SKM-1 treated with dmso at 0.1 percent for 144 hours (cell line): Measurements from ENCODE around the gene SLC4A5.
A peak's percentile ranks its signal among the peaks of the same experiment; 100 is the strongest.

Source experiments
- DNase-seq: peaks from one replicate; lab custom pipeline; 2025; ENCODE audit not compliant: unreplicated experiment; lab: John Stamatoyannopoulos, UW

SLC4A5 gene

GRCh38 chr2:74278694-74279093 is 64.5 kb downstream of the SLC4A5 start:
- DNase-seq: no peak

GRCh38 chr2:74278176-74278575 is 65.0 kb downstream of the SLC4A5 start:
- no peak for DNase-seq

DNA sequence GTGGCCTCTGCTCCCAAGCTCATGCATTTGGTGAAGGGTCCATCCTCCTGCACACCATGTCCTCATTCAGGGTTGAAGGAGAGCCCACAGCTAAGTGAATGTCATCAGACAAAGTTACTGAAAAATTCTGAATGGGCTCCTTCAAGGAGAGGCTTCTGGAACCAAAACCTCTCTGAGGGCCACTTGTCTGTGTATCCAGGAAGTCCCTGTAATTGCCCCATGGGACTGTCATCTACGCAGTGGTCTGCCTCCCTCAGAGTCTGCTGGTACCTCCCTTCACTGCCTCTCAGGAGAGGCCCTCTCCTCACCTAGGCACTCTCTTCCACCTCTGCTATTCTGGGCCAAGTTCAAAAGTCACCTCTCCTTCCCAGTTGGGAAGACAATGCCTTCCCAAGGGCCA is 68.0 kb downstream of the SLC4A5 start:
- DNase-seq: no peak

DNA sequence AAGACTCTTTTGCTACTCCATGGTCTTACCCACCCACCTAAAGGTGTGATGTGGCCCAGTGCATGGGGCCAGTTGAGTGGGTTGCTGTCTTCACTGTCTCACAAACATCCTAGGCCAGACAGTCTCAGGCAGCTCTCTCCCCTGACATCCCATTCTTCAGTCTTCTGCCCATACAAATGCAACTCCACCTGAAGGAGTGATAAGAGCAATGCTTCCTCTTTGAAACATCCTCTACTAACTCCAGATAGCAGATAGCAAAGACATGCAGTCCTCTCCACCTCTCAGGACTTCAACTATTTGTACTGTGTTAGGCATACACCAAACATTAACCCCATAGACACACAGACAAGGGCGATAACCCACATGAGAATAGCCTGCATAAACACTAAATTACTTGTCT is 73.5 kb downstream of the SLC4A5 start:
- DNase-seq: no peak

- no peak for DNase-seq
Measured at GRCh38 chr2:74267068-74267467, 76.1 kb downstream of the SLC4A5 start.

GRCh38 chr2:74264281-74264680 is 78.9 kb downstream of the SLC4A5 start:
- no peak for DNase-seq

DNA sequence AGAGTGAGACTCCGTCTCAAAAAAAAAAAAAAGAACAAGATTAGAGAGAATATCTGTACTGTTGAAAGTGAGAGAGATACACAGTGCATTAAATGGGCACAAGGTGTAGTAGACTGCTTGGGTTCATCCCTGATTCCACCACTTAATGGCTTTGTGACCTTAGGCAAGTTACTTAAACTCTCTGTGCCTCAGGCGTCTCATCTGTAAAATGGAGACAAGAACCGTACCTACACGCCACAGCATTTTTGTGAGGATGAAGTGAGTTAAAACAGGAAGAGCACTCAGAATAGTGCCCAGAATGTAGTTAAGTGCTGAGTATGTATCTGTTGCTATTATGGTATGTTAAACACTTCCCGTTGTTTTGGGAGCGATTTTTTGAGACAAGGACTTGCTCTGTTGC is 80.5 kb downstream of the SLC4A5 start:
- DNase-seq: no peak

DNA sequence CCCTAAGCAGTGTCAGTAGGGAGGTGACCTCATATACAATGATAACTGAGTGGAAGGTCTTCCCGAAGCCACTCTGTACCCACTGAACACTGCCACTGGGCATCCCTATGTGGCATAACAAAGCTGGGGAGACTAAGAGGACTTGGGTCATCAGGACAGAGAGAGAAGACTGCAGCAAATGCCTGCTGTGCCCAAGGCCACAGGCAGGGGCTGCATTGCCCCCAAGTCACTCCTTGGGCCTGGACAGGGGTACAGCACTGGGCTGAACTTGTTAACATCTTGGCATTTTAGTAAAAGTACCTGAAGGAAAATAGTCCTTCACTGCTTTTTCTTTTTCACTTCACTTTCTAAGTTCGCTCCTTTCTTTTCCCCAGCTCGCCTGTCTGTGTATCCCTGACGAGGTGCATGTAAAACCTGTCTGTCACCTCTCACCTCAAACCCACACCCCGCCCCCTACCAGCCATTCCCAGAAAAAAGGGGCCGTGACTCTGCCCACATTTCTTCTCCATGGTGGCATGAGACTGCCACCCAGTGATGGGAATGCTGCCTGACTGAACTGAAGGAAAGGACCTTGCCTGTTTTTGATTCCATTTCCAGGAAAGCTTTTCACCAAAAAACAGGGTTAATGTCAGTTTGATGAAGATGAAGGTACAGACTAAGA is 81.9 kb downstream of the SLC4A5 start:
- peak; percentile 40 for DNase-seq

DNA sequence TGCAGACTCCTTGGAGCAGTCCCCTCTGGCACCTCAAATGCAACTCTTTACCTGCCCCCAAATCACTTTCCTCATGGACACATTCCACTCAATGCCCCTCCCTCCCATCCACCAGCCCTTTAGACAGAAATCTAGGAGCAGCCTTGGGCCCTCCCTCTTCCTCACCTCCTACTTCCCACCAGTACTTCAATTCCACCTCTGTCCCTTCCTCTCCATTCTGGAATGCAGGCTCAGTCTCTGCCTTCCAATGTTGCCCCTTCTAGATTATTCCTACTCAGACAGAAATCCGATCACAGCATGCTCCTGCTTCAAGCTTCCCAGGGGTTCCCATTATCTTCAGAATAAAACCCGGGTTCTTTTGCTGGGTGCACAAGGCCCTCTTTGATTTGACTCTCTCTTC is 82.7 kb downstream of the SLC4A5 start:
- no peak for DNase-seq

GRCh38 chr2:74259733-74260132 is 83.5 kb downstream of the SLC4A5 start:
- DNase-seq: no peak

GRCh38 chr2:74259191-74259590 is 84.0 kb downstream of the SLC4A5 start:
- DNase-seq: no peak

DNA sequence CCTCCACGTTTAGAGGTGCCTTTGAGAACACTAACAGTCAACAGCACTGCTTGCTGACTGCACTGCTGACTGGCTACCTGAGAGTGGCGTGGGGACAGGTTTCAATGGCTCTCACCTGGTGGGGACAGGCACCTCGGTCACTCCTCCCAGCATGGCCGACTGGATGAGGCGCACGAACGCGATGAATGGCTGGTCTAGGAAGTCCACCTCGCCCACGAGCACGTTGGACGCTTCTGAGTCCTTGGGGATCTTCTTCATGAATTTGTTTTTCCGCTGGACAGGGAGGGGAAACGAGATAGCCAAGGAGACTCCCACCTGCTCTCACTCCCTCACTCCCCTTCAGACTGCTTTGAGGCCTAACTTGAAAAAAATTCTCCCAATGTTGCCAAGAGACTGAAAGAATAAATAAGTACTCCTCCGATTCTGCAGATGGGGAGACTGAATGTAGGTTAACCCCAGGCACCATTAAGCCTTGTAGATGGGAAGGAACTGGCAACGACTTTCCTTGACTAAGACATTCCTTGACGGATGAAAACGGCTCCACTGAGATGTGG is 87.5 kb downstream of the SLC4A5 start:
- DNase-seq: no peak

DNA sequence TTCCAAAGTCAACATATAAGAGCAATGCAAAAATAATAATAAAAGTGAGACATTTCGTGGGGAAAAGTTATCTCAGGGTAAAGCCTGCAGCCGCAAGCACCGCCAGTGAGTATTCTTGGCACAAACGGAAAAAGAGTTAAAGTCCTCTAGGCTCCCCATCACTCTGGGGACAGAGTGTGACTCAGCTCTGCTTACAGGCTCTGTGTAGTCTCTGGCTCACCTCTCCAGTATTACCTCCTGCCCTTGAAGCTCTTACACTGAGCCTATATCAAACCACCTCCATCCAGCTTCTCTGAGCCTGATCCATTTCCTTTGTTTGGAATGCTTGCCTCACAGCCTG is 89.3 kb downstream of the SLC4A5 start:
- no peak for DNase-seq

DNA sequence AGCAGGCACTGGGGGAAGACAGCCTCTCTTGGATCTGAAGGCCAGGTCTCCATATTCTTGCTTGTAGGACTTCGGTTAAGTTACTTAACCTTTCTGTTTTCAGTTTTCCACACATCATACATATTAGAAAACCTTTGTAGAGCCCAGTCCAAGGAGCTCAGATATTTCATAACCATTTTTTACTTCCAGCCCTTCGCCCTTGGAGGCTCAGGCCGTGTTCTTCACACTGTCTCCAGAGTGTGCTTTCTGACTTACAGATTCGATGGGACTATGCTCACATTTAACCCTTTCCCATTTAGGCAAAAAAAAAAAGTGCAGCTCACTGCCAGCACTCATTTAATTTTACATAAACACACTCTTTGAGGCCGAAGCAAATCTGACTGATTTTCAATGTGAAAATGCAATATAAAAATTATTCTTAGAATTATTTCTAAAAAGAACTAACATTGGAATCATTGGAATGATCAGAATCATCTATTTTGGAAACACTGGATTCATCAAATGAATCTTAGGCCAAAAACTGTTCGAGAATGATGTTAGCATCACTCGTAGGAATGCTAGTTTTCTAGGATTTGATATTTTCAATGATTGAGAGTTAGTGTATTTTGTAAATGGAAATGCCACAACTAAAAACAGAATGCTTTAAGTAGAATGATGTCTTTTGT is 89.8 kb downstream of the SLC4A5 start:
- no peak for DNase-seq

DNA sequence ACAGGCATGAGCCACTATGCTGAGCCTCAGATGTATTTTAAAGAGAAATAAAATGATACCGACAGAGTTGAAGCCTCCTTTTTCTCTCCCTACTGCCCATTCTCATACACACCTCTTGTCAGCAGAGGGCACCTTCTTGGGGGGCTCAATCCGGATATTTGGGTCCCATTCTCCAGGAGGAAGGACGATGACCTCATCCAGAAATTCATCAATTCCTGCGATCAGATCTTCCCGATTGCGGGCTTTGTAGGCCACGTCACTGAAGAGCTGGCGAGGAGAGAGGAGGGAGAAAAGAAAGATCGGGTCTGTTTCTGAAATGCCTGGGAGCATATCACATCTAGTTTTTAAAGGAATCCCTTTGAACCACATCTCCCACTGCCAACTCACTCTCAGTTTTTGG is 90.4 kb downstream of the SLC4A5 start:
- DNase-seq: no peak

DNA sequence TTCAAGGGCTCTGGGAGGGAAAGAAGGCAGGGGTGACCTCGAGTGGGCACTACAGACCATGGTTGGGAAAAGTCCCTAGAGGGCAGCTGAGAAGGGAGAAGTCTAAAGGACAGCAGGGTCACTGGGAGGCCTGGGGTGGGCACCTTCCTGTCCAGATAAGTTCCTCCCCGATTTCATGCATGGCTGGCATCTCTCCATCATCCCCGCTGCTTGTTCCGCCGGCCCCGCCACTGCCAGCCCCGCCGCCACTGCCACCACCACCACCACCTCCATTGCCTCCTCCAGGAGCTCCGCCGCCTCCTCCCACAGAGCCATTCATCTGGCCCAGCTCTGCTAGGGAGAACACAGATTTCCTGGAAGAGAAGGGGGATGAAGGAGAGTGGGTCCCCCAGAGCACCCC is 91.2 kb downstream of the SLC4A5 start:
- DNase-seq: no peak

GRCh38 chr2:74250189-74250631 is 93.0 kb downstream of the SLC4A5 start:
- peak; percentile 11 for DNase-seq

GRCh38 chr2:74249406-74250122 is 93.7 kb downstream of the SLC4A5 start:
- no peak for DNase-seq

DNA sequence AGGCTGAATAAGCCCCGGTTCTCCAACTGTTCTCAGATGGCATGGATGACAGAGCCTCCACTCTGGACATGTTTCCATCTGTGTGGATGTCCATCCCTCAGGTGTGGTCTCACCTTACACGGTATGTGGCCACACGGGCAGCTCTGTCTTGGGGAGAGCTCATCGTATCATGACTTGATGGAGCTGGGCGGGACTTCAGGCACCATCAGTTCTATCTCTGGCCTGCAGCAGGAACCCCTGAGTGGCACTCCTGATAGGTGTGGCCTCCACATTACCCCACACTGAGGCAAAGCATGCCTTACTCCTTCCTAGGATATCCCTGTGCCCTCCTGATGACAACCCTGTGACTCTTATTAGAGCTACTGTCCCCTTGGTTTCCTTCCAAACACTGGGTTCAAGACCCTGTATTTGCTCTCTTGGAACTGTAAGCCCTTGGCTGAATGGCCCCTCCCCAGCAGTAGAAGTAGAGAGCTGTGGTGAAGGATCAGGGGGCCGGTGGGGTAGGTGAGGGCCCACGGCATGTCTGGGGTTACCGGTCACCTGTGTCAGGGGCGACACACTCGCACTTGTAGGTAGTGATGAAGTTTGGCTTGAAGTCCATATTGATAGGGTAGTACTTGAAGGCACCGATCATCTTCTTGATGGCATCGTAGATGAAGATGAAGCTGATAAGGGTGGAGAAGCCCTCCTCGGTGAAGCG is 96.6 kb downstream of the SLC4A5 start:
- DNase-seq: no peak

DNA sequence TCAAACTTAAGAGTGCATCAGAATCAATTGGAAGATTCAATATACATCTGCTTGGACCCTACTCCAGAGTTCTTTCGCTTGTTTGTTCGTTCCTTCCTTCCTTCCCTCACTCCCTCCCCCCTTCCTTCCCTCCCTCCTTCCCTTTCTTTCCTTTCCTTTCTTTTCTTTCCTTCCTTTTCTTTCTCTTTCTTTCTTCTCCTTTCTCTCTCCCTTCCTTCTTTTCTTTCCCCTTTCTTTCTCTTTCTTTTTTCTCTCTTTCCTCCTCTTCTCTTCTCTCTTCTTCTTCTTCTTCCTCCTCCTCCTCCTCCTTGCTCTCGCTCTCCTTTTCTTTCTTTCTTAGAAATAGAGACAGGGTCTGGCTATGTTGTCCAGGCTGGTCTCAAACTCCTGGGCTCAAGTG is 98.9 kb downstream of the SLC4A5 start:
- DNase-seq: no peak

- DNase-seq: no peak
Measured at GRCh38 chr2:74242354-74243071, 100.7 kb downstream of the SLC4A5 start.
